Left ventricle myocardium superior (tissue), 1 donor: ENCODE data around the gene DRAP1. TPM values are rescaled to one million over a fixed set of nuclear protein-coding genes. Genes with fewer than 3 reads are reported as not detected.

Experiments used
- total RNA-seq: library from RNA; stranded (reverse); fragmentation: NEBNext Ultra II Directional; extraction: Animal tissue kit (Norgen Biotek cat#: 25700); gene quantifications from one replicate; pipeline ENCODE4 v1.2.1, GENCODE V29; 2021
- donor health status: DM: no; HTN: yes; CAD: no; lungs with severe emphysema.

The DRAP1 gene
- total RNA-seq, 1 donor from 2014 or later, result 106 TPM

Other genes with a start within 250 kb of the DRAP1 start
- gene KAT5, start 207.2 kb upstream of the DRAP1 start, total RNA-seq, result 50.1 TPM
- 42.4 TPM for gene RNASEH2C, start 198.6 kb upstream of the DRAP1 start, total RNA-seq
- 6.7 TPM for gene AP5B1, start 138.4 kb upstream of the DRAP1 start, total RNA-seq
- not detected for gene OVOL1, start 132.4 kb upstream of the DRAP1 start, total RNA-seq
- not detected for gene SNX32, start 85.5 kb upstream of the DRAP1 start, total RNA-seq
- gene CFL1, start 61.2 kb upstream of the DRAP1 start, total RNA-seq, result 334 TPM
- gene MUS81, start 59.0 kb upstream of the DRAP1 start, total RNA-seq, result 37.8 TPM
- 95.2 TPM for gene EFEMP2, start 46.6 kb upstream of the DRAP1 start, total RNA-seq
- gene CTSW, start 39.6 kb upstream of the DRAP1 start, total RNA-seq, result 1.1 TPM
- gene FIBP, start 31.0 kb upstream of the DRAP1 start, total RNA-seq, result 44.9 TPM
- 30.0 TPM for gene CCDC85B, start 28.8 kb upstream of the DRAP1 start, total RNA-seq
- 0.32 TPM for gene FOSL1, start 19.0 kb upstream of the DRAP1 start, total RNA-seq
- 35.2 TPM for gene C11orf68, start 364 bp upstream of the DRAP1 start, total RNA-seq
- not detected for gene TSGA10IP, start 26.1 kb downstream of the DRAP1 start, total RNA-seq
- 32.2 TPM for gene SART1, start 42.3 kb downstream of the DRAP1 start, total RNA-seq
- 22.8 TPM for gene EIF1AD, start 82.7 kb downstream of the DRAP1 start, total RNA-seq
- 238 TPM for gene BANF1, start 83.1 kb downstream of the DRAP1 start, total RNA-seq
- gene CST6, start 92.6 kb downstream of the DRAP1 start, total RNA-seq, result not detected
- not detected for gene CATSPER1, start 107.1 kb downstream of the DRAP1 start, total RNA-seq
- gene GAL3ST3, start 129.7 kb downstream of the DRAP1 start, total RNA-seq, result 3.5 TPM
- gene SF3B2, start 132.9 kb downstream of the DRAP1 start, total RNA-seq, result 70.4 TPM
- gene PACS1, start 150.8 kb downstream of the DRAP1 start, total RNA-seq, result 59.0 TPM